Amniotic epithelial cell (primary cell): Measurements from ENCODE around the gene URM1.
A peak's percentile ranks its signal among the peaks of the same experiment; 100 is the strongest.
"Not testable (repeated sequence)": the region's sequence is repeated elsewhere in the genome, so short reads cannot be mapped to it uniquely, and the experiment has no call there.

Experiments used
- DNase-seq: peaks from one replicate; pipeline ENCODE4 v3.0.0-alpha.2; 2010; ENCODE audit warnings: low read depth

URM1 gene

DNA sequence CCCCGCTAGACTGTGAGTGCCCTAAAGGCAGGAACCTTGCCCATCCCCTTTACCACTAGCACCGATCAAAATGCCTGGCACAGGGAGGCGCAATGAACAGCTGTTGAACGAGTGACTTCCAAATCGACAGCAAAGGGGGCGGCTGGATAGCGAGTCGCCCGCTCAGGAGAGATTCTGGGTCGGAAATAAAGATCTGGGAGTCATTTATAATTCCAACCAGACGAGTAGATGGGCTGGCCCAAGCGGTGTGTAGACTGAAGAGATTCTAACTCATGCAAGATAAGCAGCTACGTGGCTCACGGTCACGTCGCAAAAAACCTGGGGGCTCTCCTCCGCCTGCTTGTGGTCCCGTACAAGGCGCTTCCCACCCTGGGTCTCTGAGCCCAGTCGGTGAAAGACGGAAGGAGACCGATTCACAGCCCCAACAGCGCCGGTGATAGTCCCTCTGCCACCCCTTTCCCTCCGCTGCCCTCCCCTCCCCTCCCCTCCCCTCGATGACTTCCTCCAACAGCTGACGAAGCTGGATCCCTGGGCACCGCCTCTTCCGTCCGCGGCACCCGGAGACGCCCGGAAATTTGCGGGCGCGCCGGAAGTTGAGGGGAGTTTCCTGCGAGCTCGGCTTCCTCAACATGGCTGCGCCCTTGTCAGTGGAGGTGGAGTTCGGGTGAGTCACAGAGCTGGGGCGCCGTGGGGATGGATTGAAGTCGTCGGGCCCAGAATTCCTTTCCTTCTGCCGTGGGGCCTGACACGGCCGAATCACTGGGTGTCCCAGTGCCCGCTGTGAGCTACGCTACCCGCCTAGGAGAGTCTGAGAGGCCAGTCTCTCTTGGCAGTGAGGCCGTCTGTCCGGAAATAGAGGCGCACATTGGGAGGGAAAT, at the start of gene URM1:
URM1 (plus strand) TSS at position 623 of the 878 bp plus-strand sequence; CDS start at position 630, 7 bp downstream.
- peak; percentile 97 for DNase-seq

DNA sequence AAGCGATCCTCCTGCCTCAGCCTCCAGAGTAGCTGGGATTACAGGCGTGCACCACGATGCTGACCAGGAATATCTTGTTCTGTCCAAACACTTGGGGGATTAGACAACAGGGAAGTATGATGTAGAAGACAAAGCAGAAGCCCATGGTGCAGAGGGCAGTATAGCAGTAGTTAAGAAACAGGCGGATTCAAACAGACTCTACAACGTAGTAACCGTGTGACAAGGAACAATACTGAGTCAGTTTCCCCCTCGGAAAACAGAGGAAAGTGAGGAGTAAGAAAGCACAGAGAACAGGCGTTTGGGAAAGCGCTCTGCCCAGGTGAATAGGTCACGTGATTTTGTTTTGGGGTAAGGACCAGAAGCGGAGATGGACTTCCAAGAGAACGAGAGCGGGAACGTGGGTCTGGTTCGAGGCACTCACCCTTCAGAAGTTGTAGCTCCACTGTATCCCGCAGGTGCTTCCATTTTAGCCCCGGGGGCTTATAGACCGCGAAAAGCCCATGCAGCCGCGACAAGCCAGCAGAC, 49.2 kb upstream of the URM1 start:
- no peak for DNase-seq

DNA sequence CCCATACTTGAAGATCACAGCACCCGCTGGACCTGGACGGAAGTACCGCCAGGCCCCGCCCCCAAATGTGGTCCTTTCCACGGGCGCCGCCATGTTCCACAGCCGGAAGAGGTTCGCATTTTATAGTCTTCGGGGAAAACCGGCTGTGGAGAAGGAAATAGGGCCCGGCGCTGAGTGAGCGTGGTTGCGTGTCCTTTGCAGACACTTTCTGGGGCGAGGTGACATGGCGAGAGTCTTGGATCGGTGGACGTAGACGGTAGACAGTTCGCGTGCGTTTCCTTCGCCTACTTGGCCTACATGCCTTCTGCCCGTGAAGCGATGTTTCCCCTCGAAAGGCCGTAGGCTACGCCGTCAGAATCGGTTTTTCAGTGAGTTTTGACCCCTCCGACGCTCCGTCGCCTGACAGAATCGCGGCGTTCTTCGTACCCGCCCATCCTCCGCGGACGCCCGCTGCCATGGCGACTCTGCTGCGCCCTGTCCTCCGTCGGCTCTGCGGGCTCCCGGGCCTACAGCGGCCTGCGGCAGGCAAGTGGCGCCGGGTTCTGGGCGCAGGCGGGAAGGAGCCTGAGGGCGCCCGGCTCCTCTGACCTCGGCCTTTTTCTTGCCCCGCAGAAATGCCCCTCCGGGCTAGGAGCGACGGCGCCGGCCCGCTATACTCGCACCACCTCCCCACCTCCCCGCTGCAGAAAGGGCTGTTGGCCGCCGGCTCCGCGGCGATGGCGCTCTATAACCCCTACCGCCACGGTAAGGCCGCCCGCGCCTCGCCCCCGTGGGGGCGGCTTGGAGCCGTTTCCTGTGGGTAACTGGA, 48.6 kb upstream of the URM1 start, which contains the start of the genes COQ4 and TRUB2:
COQ4 (plus strand) TSS at position 436 of the 808 bp plus-strand sequence; CDS start at position 456, 20 bp downstream.
TRUB2 (minus strand) TSS at position 44 of the 808 bp plus-strand sequence; CDS start at position 5, 39 bp downstream.
- DNase-seq: peak; percentile 92

DNA sequence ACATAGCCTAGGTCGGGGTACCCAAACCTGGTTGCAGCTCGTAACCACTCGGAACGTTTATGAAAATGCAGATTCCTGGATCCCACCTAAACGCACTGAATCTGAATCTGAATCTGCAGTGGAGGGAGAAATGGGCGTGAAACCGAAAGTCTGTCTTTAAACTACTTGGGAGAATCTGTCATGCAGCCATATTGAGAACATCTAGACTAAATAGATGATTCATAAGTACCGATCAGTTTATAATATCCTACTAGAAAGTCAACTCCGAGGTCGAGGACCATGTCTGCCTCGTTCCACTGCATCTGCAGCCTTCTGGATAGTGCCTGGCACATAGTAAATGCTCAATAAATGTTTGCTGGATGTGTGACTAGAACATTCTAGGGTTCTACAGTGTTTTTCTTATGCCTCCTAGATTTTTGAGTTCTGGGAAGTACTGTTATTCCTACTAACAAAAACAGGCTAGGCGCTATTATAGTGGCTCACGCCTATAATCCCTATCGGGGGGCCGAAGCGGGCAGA, 47.9 kb upstream of the URM1 start:
- peak; percentile 23 for DNase-seq

DNA sequence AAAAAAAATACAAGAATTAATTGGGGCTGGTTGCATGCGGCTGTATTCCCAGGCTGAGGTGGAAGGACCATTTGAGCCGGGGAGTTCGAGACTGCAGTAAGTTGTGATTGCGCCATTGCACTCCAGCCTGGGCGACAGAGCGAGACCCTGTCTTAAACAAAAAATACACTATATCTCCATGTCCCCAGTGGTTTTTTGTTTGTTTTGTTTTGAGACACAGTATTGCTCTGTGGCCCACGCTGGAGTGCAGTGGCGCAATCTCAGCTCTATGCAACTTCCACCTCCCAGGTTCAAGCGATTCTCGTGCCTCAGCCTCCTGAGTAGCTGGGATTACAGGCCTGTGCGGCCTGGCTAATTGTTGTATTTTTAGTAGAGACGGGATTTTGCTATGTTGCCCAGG, 47.4 kb upstream of the URM1 start:
- no peak for DNase-seq

DNA sequence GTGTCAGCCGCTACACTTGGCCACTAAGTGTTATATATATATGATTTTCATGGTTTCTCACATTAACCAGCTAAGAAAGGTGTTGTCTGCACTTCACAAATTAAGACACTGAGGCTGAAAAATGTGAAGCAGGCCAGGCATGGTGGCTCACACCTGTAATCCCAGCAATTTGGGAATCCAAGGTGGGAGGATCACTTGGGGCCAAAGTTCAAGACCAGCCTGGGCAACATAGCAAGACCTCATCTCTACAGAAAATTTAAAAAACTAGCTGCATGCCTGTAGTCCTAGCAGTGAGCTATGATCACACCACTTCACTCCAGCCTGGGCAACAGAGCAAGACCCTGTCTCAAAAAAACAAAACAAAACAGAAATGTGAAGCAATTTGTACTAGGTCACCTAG, 46.8 kb upstream of the URM1 start:
- DNase-seq: no peak

DNA sequence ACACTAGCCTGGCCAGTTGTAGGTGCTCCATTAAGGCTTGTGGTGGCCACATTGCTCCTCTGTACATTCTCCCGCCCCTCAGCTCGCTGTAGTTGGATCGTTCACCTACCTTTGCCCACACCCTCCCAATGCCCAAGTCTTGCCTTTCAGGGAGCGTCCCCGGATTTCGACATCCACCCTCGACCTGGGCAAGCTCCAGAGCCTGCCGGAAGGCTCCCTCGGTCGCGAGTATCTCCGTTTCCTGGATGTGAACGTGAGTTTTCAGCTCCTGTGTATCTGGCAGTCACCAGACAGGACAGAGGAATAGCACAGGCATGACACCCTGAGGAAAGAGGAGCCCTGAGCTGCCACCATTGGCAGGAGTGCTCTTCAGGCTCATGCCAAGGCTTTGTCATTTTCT, 45.5 kb upstream of the URM1 start:
- DNase-seq: no peak

DNA sequence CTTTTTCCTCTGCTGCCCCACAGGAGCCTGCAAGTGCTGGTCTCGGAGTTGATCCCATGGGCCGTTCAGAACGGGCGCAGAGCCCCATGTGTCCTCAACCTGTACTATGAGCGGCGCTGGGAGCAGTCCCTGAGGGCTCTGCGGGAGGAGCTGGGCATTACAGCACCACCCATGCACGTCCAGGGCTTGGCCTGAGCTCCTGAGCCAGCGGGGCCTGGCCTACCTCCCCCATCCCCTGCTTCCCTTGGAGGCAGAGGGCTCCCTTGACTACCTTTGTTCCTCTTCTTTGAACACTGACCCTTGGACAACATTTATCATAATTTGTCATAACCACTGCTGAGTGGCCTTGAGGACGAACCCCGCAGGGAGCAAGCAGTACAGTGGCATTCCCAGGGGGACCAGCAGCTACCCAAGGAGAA, 37.7 kb upstream of the URM1 start:
- no peak for DNase-seq

DNA sequence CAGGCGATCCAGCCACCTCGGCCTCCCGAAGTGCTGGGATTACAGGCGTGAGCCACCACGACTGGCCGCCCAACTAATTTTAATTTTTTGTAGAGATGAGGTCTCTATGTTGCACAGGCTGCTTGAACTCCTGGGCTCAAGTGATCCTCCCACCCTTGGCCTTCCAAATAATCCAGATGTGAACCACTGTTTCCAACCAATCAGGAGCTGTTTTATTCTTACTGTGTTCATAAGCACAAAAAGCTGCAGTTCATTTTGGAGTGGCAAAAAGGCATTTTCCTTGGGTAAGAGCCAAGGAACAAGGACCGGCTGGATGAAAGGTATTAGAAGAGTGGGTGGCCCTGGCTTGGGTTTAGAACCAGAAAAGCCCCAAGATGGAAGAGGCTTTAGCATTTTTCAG, 36.0 kb upstream of the URM1 start:
- DNase-seq: no peak

DNA sequence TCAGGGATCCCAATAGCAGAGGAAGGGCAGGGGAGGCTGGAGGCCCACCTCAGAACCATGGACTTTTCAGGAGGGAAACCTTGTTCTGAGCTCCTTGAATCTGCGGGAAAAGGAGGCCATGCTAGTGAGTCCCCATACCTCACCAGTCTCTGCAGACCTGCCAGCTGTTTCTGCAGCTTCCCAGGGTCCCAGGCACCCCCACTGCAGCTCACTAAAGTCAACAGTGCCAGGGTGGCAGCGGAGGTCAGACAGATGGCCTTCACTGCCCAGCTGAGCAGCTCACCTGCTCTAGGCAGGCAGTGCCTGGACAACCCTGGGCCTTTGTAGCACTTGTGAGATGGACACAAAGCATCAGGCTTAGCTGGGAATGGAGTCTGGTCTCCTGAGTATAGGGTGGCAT, 35.3 kb upstream of the URM1 start:
- no peak for DNase-seq

DNA sequence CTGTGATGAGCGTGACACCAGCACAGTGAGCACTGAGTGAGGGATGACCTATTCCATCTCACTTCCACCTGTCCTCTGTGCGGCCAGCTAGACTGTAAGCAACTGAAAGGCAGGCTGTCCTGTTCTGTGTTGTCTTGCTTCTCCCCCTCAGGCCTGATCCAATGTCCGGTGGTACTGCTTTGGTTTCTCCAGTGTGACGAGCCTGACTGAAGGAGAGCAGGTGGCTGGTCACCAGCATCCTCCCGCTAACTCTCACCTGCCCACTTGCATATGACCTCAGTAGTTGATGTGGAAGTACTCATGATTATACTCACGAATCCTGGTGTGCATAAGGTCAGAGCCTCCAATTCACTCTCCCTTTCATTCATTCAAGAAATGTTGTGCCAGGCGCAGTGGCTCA, 33.2 kb upstream of the URM1 start:
- no peak for DNase-seq

DNA sequence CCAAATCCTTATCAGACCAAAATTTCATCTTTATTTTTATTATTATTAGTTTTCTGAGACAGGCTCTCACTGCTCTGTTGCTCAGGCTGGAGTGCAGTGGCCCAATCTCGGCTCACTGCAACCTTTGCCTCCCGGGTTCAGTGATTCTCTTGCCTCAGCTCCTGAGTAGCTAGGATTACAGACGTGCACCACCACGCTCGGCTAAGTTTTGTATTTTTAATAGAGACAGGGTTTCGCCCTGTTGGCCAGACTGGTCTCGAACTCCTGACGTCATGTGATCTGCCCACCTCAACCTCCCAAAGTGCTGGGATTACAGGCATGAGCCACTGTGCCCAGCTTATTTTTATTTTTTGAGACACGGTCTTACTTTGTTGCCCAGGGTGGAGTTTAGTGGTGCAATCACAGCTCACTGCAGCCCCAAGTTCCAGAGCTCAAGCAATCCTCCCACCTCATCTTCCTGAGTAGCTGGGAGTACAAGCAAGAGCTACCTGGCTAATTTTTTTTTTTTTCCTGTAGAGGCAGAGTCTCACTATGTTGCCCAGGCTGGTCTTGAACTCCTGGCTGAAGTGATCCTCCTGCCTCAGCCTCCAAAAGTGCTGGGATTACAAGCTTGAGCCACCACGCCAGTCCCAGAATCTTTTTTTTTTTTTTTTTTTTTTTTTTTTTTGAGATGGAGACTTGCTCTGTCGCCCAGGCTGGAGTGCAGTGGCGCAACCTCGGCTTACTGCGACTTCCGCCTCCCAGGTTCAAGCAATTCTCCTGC, 32.1 kb upstream of the URM1 start:
- DNase-seq: not testable (repeated sequence)

DNA sequence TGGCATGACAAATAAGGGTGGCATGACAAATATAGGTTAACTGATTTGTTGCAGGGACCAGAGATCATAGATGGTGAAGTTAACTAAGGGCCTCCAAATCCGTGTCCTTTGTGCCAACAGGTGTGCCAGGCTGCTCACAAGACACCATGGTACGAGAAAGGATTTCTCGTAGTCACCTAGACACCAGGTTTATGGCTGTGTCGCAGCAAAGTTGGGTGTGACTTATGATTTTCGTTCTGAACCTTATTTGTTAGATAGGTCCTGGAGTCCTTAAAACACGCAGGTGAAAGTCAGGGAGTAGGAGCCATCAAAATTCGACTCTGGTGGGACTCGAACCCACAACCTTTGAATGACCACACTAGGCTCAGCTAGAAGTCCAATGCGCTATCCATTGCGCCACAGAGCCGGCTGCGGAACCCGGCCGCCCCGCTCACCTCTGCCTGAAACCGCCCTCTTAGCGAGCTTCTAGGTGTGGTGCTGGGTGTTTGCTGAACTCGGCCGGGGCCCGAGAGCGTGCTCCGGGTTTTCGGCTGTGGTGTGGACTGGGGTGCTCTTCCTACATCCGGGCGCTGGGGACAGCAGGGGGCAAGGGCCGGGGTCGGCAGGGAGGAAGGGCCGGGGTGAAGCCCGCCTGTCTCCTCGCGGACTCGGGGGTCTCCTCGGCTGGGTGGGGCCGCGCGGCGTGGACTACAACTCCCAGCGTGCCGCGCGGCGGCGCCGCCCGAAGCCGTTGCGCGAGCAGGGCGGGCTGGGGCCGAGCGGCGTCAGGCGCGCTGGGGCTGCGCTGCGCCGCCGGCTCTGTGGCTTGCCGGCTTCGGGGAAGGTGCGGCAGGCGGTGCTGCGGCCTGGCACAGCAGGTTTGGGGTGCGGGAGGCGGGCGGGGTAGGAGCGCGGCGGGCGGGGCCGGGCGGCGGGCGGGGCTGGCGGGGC, 31.1 kb upstream of the URM1 start, which contains the start of gene SLC27A4:
SLC27A4 (plus strand) TSS at position 767 of the 930 bp plus-strand sequence. CDS start 2,606 bp downstream, outside the sequence.
- DNase-seq: peak; percentile 65

DNA sequence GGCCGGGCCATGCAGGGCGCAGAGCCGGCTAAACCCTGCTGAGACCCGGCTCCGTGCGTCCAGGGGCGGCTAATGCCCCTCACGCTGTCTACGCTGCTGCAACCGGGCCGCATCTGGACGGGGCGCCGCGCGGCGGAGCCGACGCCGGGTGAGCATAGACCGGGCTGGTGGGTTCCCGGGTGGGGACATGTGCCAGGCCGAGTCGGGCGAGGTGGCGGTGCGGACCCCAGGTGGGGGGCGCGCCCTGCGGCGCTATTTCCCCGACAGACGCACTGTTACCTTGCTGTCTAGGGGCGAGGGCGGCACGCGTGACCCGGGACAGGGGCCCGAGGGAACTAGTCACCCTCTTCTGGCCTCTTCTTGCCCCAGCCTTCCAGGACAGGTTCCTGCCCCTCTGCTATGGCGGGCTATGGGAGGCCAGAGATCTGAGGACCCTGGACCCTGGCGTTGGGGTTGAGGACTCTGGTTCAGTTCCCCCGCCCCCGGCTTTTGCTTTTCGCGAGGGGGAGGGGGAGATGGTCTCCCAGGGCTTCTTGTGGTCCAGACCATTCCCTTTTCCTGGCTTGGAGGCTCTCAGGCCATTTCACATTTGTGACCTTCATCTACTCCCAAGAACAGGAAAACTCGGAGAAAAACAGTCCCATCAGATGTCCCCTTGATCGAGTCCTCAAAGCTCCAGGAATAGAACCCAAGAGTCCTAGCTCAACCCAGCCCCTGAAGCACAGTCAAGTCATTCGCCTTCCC, 30.3 kb upstream of the URM1 start:
- no peak for DNase-seq

DNA sequence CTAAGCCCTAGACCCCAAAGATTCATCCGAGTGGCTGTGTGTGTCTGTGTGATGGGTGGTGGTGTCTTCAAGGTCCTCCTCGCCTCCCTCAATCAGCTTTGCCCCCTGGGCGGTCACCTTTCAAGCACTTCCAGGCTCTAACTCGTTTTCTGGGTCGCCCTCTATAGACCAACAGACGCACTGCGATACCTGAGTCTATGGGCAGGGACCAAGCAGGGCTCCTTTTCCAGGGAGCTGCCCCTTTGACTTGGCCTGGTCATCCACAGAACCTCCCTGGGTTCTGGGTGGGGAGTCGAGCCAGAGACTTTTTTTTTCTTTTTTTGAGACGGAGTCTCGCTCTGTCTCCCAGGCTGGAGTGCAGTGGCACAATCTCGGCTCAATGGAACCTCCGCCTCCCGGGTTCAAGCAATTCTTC, 29.7 kb upstream of the URM1 start:
- DNase-seq: peak; percentile 62

DNA sequence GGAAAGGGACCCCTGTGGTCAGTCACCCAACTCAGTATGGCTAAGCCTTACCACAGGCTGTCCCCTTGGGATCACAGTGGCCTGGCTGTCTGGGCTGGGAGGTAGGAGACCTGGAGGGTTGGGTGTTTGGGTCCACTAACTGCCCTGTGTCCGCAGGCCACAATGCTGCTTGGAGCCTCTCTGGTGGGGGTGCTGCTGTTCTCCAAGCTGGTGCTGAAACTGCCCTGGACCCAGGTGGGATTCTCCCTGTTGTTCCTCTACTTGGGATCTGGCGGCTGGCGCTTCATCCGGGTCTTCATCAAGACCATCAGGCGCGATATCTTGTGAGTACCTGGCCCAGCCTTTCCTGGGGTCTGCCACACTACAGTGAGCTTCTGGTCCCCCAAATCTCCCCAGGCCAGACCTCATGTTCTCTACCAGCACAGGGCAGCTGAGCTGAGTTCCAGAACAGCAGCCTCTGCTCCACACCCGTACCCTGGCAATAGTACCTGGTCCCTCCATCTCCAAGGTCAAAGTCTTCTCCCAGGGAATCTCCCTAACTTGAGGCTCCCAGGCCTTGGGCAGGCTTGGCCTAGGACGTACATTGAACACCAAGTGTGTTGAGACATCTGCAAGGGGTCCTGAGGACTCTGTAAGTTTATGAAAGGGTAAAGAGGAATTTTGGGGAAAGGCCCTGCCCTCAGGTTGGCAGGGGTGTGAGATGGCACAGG, 28.0 kb upstream of the URM1 start:
- no peak for DNase-seq

DNA sequence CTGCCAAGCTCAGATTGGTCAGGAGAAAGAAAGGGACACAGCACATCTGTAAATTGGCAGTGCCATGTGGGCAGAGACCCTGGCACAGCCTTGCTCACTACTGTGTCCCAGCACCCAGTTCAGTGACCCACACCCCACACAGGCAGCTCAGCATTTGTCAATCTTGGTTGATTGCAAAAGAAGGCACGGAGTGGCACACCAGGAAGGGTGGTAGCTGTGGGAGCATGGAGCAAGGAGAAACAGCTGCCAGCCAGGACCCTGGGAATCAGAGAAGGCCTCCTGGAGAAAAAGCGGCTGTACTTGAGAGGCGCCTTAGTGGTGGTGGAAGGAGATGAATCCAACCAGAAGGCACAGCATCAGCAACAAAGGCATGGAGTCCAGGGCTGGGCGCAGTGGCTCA, 27.3 kb upstream of the URM1 start:
- DNase-seq: no peak

DNA sequence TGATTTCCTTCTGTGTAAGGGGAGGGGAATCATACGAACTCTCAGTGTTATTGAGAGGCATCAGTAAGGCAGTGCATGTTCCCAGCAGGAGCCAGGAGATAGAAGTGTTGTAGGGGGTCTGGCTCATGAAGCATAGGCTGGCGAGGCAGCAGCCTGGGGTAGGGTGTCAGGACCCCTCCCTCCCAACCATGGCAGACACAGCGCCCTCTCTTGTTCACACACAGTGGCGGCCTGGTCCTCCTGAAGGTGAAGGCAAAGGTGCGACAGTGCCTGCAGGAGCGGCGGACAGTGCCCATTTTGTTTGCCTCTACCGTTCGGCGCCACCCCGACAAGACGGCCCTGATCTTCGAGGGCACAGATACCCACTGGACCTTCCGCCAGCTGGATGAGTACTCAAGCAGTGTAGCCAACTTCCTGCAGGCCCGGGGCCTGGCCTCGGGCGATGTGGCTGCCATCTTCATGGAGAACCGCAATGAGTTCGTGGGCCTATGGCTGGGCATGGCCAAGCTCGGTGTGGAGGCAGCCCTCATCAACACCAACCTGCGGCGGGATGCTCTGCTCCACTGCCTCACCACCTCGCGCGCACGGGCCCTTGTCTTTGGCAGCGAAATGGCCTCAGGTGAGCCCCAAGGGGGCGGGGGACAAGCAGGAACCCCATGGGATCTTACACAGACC, 26.1 kb upstream of the URM1 start:
- no peak for DNase-seq
